ENCODE measurements around the gene AFDN. TPM values are rescaled to one million over a fixed set of nuclear protein-coding genes. Genes with fewer than 3 reads are reported as not detected.

The AFDN gene
- total and polyA plus RNA-seq, 2 experiments from 2014 or later, result 66.9 to 200 TPM

GRCh38 chr6:167806061-167806700 lies 20.5 kb upstream of the AFDN start:
- no peak overlapping the region for H2AFZ ChIP-seq
- Mint-ChIP-seq H3K36me3 (ENCODE audit: low read depth) (no peaks in the 10 kb centered on the region), H3K27me3 (ENCODE audit: insufficient read depth, low read depth, poor library complexity) (no peaks in the 10 kb centered on the region), H3K9me3 (no peaks in the 10 kb centered on the region), H3K4me1 (no peaks in the 10 kb centered on the region), H3K27ac (no peak overlapping the region), H3K4me3 (no peak overlapping the region)
- H3K79me2 ChIP-seq (replicated peaks; ENCODE audit: insufficient read depth), result no peaks in the 10 kb centered on the region
- H3K4me3 ChIP-seq, result no peak overlapping the region
- no peak for ATAC-seq
- no peaks in the 10 kb centered on the region for H3K27me3 ChIP-seq (ENCODE audit: insufficient read depth)
- H3K4me2 ChIP-seq, result no peak overlapping the region
- TF ChIP-seq, protein P1, sequence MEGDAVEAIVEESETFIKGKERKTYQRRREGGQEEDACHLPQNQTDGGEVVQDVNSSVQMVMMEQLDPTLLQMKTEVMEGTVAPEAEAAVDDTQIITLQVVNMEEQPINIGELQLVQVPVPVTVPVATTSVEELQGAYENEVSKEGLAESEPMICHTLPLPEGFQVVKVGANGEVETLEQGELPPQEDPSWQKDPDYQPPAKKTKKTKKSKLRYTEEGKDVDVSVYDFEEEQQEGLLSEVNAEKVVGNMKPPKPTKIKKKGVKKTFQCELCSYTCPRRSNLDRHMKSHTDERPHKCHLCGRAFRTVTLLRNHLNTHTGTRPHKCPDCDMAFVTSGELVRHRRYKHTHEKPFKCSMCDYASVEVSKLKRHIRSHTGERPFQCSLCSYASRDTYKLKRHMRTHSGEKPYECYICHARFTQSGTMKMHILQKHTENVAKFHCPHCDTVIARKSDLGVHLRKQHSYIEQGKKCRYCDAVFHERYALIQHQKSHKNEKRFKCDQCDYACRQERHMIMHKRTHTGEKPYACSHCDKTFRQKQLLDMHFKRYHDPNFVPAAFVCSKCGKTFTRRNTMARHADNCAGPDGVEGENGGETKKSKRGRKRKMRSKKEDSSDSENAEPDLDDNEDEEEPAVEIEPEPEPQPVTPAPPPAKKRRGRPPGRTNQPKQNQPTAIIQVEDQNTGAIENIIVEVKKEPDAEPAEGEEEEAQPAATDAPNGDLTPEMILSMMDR (conservative IDR thresholded peaks at IDR 0.05; ENCODE audit: low read depth in 2 of 2), result no peak
- TF ChIP-seq ZNF114 (CRISPR knock-in tag; IDR thresholded peaks at IDR 0.05) (no peak), POLR2AphosphoS5 (IDR thresholded peaks at IDR 0.05; ENCODE audit: low read depth) (no peak), EZH2 (IDR thresholded peaks at IDR 0.05; ENCODE audit: low read depth, unreplicated experiment) (no peak), NANOG (IDR thresholded peaks at IDR 0.05; ENCODE audit: borderline replicate concordance) (no peak), STAT1 (IDR thresholded peaks at IDR 0.05; ENCODE audit: unreplicated experiment) (no peak), EZH2phosphoT487 (IDR thresholded peaks at IDR 0.05; ENCODE audit: unreplicated experiment) (no peak), ZNF331 (CRISPR knock-in tag; IDR thresholded peaks at IDR 0.05; ENCODE audit: low read depth) (no peak), CREB1 (CRISPR knock-in tag; IDR thresholded peaks at IDR 0.05; ENCODE audit: low read depth) (no peak), JUNB (IDR thresholded peaks at IDR 0.05; ENCODE audit: unreplicated experiment) (no peak)
- TF ChIP-seq, protein P2, sequence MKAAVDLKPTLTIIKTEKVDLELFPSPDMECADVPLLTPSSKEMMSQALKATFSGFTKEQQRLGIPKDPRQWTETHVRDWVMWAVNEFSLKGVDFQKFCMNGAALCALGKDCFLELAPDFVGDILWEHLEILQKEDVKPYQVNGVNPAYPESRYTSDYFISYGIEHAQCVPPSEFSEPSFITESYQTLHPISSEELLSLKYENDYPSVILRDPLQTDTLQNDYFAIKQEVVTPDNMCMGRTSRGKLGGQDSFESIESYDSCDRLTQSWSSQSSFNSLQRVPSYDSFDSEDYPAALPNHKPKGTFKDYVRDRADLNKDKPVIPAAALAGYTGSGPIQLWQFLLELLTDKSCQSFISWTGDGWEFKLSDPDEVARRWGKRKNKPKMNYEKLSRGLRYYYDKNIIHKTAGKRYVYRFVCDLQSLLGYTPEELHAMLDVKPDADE (IDR thresholded peaks at IDR 0.05), result no peak
- TF ChIP-seq, protein P3, sequence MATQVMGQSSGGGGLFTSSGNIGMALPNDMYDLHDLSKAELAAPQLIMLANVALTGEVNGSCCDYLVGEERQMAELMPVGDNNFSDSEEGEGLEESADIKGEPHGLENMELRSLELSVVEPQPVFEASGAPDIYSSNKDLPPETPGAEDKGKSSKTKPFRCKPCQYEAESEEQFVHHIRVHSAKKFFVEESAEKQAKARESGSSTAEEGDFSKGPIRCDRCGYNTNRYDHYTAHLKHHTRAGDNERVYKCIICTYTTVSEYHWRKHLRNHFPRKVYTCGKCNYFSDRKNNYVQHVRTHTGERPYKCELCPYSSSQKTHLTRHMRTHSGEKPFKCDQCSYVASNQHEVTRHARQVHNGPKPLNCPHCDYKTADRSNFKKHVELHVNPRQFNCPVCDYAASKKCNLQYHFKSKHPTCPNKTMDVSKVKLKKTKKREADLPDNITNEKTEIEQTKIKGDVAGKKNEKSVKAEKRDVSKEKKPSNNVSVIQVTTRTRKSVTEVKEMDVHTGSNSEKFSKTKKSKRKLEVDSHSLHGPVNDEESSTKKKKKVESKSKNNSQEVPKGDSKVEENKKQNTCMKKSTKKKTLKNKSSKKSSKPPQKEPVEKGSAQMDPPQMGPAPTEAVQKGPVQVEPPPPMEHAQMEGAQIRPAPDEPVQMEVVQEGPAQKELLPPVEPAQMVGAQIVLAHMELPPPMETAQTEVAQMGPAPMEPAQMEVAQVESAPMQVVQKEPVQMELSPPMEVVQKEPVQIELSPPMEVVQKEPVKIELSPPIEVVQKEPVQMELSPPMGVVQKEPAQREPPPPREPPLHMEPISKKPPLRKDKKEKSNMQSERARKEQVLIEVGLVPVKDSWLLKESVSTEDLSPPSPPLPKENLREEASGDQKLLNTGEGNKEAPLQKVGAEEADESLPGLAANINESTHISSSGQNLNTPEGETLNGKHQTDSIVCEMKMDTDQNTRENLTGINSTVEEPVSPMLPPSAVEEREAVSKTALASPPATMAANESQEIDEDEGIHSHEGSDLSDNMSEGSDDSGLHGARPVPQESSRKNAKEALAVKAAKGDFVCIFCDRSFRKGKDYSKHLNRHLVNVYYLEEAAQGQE (IDR thresholded peaks at IDR 0.05; ENCODE audit: unreplicated experiment), result no peak
- TF ChIP-seq, protein P4, sequence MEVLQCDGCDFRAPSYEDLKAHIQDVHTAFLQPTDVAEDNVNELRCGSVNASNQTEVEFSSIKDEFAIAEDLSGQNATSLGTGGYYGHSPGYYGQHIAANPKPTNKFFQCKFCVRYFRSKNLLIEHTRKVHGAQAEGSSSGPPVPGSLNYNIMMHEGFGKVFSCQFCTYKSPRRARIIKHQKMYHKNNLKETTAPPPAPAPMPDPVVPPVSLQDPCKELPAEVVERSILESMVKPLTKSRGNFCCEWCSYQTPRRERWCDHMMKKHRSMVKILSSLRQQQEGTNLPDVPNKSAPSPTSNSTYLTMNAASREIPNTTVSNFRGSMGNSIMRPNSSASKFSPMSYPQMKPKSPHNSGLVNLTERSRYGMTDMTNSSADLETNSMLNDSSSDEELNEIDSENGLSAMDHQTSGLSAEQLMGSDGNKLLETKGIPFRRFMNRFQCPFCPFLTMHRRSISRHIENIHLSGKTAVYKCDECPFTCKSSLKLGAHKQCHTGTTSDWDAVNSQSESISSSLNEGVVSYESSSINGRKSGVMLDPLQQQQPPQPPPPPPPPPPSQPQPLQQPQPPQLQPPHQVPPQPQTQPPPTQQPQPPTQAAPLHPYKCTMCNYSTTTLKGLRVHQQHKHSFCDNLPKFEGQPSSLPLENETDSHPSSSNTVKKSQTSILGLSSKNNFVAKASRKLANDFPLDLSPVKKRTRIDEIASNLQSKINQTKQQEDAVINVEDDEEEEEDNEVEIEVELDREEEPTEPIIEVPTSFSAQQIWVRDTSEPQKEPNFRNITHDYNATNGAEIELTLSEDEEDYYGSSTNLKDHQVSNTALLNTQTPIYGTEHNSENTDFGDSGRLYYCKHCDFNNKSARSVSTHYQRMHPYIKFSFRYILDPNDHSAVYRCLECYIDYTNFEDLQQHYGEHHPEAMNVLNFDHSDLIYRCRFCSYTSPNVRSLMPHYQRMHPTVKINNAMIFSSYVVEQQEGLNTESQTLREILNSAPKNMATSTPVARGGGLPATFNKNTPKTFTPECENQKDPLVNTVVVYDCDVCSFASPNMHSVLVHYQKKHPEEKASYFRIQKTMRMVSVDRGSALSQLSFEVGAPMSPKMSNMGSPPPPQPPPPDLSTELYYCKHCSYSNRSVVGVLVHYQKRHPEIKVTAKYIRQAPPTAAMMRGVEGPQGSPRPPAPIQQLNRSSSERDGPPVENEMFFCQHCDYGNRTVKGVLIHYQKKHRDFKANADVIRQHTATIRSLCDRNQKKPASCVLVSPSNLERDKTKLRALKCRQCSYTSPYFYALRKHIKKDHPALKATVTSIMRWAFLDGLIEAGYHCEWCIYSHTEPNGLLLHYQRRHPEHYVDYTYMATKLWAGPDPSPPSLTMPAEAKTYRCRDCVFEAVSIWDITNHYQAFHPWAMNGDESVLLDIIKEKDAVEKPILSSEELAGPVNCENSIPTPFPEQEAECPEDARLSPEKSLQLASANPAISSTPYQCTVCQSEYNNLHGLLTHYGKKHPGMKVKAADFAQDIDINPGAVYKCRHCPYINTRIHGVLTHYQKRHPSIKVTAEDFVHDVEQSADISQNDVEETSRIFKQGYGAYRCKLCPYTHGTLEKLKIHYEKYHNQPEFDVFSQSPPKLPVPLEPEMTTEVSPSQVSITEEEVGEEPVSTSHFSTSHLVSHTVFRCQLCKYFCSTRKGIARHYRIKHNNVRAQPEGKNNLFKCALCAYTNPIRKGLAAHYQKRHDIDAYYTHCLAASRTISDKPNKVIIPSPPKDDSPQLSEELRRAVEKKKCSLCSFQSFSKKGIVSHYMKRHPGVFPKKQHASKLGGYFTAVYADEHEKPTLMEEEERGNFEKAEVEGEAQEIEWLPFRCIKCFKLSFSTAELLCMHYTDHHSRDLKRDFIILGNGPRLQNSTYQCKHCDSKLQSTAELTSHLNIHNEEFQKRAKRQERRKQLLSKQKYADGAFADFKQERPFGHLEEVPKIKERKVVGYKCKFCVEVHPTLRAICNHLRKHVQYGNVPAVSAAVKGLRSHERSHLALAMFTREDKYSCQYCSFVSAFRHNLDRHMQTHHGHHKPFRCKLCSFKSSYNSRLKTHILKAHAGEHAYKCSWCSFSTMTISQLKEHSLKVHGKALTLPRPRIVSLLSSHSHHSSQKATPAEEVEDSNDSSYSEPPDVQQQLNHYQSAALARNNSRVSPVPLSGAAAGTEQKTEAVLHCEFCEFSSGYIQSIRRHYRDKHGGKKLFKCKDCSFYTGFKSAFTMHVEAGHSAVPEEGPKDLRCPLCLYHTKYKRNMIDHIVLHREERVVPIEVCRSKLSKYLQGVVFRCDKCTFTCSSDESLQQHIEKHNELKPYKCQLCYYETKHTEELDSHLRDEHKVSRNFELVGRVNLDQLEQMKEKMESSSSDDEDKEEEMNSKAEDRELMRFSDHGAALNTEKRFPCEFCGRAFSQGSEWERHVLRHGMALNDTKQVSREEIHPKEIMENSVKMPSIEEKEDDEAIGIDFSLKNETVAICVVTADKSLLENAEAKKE (CRISPR knock-in tag; IDR thresholded peaks at IDR 0.05), result no peak
- H3F3A ChIP-seq (replicated peaks; ENCODE audit: low read depth), result no peaks in the 10 kb centered on the region
- H4K20me1 ChIP-seq (replicated peaks; ENCODE audit: insufficient read depth), result no peaks in the 10 kb centered on the region
- no peak for DNase-seq (ENCODE audit: low spot score)
- H3K27ac ChIP-seq (ENCODE audit: low read depth), result no peak overlapping the region
- no peaks in the 10 kb centered on the region for H3K36me3 ChIP-seq (ENCODE audit: insufficient read depth)
- no peaks in the 10 kb centered on the region for H3K4me1 ChIP-seq (ENCODE audit: insufficient read depth)
- H3K9me2 ChIP-seq (ENCODE audit: insufficient read depth), result 0 out of 2 replicates have a peak, but pooled peaks cover 4% of the 10 kb centered on the region
